Right ventricle myocardium inferior (tissue), 1 donor: ENCODE data around the gene TXLNB. TPM values are rescaled to one million over a fixed set of nuclear protein-coding genes. Genes with fewer than 3 reads are reported as not detected.
A peak's percentile ranks its signal among the peaks of the same experiment; 100 is the strongest.
"Not testable (repeated sequence)": the region's sequence is repeated elsewhere in the genome, so short reads cannot be mapped to it uniquely, and the experiment has no call there.

Source experiments
- ATAC-seq: fragments of 200-7000 bp; cut with Tn5 transposase; one replicate; pipeline ENCODE4 v1.9.1; 2020; ENCODE audit warnings: mild to moderate bottlenecking, moderate library complexity
- DNase-seq: peaks from one replicate; pipeline ENCODE4 v3.0.0; 2021; ENCODE audit errors: missing footprints
- intact Hi-C: fragments of 100-400 bp; cut with DNase I; formaldehyde crosslinking; loops from one replicate; pipeline ENCODE4 v1.11.0; 2022
- total RNA-seq: library from RNA; stranded (reverse); fragmentation: NEBNext Ultra II Directional; extraction: Animal tissue kit (Norgen Biotek cat#: 25700); gene quantifications from one replicate; pipeline ENCODE4 v1.2.1, GENCODE V29; 2021
- donor health status: DM: no; HTN: yes; CAD: no; lungs with severe emphysema.

TXLNB gene
- total RNA-seq, 1 donor from 2014 or later, result 122 TPM

- ATAC-seq (peak; percentile 84), DNase-seq (no peak)
- intact Hi-C loops, result loop anchor here (1.0 to 5.0 kb wide), 3 partner anchors 37 to 115 kb away; partner anchors contain the start of gene HECA
Observed at GRCh38 chr6:139250296-139251044, 41.3 kb downstream of the TXLNB start.

- no peak for ATAC-seq
- no peak for DNase-seq
- intact Hi-C loops, result no loop called here
Observed at GRCh38 chr6:139249395-139249794, 42.4 kb downstream of the TXLNB start.

- ATAC-seq (no peak), DNase-seq (no peak)
- intact Hi-C loops, result no loop called here
Observed at GRCh38 chr6:139248911-139249310, 42.9 kb downstream of the TXLNB start.

GRCh38 chr6:139247618-139248017, 44.2 kb downstream of the TXLNB start:
- DNase-seq (no peak), ATAC-seq (no peak)
- intact Hi-C loops, result no loop called here

GRCh38 chr6:139243536-139243935, 48.3 kb downstream of the TXLNB start:
- ATAC-seq (no peak), DNase-seq (no peak)
- intact Hi-C loops, result no loop called here

GRCh38 chr6:139242457-139243240, 49.1 kb downstream of the TXLNB start:
- intact Hi-C loops, result no loop called here
- DNase-seq (no peak), ATAC-seq (no peak)

GRCh38 chr6:139240161-139241010, 51.4 kb downstream of the TXLNB start:
- intact Hi-C loops, result no loop called here
- ATAC-seq (no peak), DNase-seq (no peak)

- intact Hi-C loops, result no loop called here
- no peak for DNase-seq
- ATAC-seq, result no peak
Observed at GRCh38 chr6:139239064-139239463, 52.7 kb downstream of the TXLNB start.

GRCh38 chr6:139236105-139236504, 55.7 kb downstream of the TXLNB start:
- DNase-seq, result no peak
- ATAC-seq, result no peak
- intact Hi-C loops, result no loop called here

GRCh38 chr6:139235661-139236060, 56.1 kb downstream of the TXLNB start:
- no peak for DNase-seq
- ATAC-seq, result no peak
- intact Hi-C loops, result no loop called here

GRCh38 chr6:139234193-139234592, 57.6 kb downstream of the TXLNB start:
- DNase-seq, intact Hi-C loops, ATAC-seq: not testable (repeated sequence)

GRCh38 chr6:139231206-139231605, 60.6 kb downstream of the TXLNB start:
- ATAC-seq (no peak), DNase-seq (no peak)
- intact Hi-C loops, result no loop called here

GRCh38 chr6:139230391-139230840, 61.4 kb downstream of the TXLNB start:
- no peak for DNase-seq
- ATAC-seq, result peak; percentile 42
- intact Hi-C loops, result no loop called here

GRCh38 chr6:139228387-139228786, 63.4 kb downstream of the TXLNB start:
- intact Hi-C loops, ATAC-seq, DNase-seq: not testable (repeated sequence)

- no peak for ATAC-seq
- DNase-seq, result no peak
- intact Hi-C loops, result loop anchor here (1.0 kb wide), 1 partner anchor 145 kb away; no protein-coding TSS in a partner anchor
Observed at GRCh38 chr6:139219746-139220145, 72.1 kb downstream of the TXLNB start.

- ATAC-seq (peak; percentile 98), DNase-seq (peak; percentile 93)
- intact Hi-C loops, result loop anchor here (1.0 kb wide), 1 partner anchor 145 kb away; no protein-coding TSS in a partner anchor
Observed at GRCh38 chr6:139219271-139219729, 72.5 kb downstream of the TXLNB start.

- DNase-seq, ATAC-seq, intact Hi-C loops: not testable (repeated sequence)
Observed at GRCh38 chr6:139212460-139212859, 79.3 kb downstream of the TXLNB start.

GRCh38 chr6:139210766-139211165, 81.0 kb downstream of the TXLNB start:
- intact Hi-C loops, DNase-seq, ATAC-seq: not testable (repeated sequence)

- ATAC-seq (no peak), DNase-seq (no peak)
- intact Hi-C loops, result no loop called here
Observed at GRCh38 chr6:139205843-139206242, 86.0 kb downstream of the TXLNB start.
